ENCODE data around the gene RERE.

Gene RERE

DNA sequence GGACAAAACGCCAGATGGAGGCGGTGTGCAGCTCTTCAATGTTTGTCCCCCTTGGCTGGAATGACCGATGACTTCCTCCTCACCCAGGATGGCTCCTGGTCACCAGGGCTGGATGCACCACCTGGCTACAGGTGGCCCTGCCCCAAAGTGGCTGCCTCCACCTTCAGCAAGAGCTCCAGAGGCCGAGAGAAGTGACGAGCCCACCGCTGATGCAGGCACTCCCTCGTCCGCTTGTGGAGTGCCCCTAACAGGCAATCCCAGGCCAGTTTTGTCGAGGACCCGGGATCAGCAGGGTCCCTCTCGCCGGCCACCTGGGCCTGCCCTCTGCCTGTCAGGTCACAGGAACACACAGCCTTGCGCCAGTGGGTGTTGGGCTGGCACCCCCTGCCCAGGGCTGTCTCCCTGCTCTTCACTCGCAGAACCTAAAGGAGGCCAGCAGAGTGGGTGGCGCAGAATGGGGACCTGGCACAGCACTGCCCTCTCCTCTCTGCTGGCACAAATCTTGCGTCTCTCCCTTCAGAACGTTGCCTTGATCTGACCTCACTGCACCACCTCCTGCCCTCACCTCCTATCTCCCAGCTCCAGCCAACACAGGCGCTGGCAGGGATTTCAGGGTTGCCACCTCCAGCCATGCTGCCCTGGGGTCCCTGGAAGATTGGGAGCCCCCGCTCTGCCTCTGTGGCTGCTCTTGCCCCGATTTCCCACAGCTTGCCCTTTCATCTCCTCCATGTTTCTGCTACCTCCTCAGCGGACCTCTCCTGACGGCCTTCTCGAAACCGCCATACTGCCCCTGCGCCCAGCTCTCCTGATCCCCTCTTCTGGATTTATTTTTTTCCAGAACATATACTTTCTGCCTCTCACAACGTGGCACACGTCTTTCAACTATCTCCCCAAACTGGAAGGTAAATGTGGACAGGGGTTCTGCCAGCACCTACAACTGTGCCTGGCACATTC, 460.9 kb downstream of the RERE start:
- no peak for DNase-seq (ENCODE audit: low read depth)
- TF ChIP-seq, protein P1, sequence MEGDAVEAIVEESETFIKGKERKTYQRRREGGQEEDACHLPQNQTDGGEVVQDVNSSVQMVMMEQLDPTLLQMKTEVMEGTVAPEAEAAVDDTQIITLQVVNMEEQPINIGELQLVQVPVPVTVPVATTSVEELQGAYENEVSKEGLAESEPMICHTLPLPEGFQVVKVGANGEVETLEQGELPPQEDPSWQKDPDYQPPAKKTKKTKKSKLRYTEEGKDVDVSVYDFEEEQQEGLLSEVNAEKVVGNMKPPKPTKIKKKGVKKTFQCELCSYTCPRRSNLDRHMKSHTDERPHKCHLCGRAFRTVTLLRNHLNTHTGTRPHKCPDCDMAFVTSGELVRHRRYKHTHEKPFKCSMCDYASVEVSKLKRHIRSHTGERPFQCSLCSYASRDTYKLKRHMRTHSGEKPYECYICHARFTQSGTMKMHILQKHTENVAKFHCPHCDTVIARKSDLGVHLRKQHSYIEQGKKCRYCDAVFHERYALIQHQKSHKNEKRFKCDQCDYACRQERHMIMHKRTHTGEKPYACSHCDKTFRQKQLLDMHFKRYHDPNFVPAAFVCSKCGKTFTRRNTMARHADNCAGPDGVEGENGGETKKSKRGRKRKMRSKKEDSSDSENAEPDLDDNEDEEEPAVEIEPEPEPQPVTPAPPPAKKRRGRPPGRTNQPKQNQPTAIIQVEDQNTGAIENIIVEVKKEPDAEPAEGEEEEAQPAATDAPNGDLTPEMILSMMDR (IDR thresholded peaks at IDR 0.05; ENCODE audit: insufficient read depth, low read depth, low read length, missing control alignments): no peak
- H3K4me3 ChIP-seq (ENCODE audit: low read depth, low read length): no peak overlapping the region

DNA sequence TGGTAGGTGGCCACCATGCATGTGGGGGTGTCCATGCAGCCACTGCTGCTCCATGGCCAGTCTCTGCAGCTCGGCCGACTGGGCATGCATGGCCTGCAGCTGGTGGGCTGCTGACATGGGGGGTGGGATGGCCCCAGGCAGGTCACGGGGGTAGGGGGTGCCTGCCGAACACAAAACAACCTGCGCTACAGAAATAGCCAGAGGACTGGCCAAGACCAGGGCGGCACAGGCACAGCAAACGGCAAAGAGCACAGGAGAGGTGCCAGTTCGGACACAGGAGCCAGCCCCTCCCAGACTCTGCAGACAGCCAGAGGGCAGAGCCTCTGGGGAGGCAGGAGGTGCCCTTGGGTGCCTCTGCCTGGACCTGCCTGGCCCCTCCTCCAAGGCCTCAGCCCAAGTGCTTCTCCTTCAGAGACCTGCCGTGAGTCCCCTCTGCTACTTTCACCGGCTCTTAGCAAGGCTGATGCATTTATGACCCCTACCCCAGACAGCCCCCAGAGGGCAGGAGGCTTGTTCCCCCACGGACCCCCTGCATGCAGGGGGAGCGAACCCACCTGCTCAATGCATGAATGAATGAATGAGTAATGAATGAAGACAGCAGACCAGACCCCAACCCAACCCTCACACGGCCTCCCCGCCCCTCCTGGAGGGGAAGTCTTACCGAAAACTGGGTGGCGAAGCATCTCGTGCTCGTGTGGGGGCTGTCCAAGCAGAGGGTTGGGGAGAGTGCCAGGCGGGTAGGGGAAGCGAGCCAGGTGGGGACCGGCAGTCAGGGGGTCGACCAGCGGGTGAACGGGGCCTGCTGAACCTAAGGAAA, 461.8 kb downstream of the RERE start:
- no peak overlapping the region for H3K4me3 ChIP-seq (ENCODE audit: low read depth, low read length)
- TF ChIP-seq, protein P1 (IDR thresholded peaks at IDR 0.05; ENCODE audit: insufficient read depth, low read depth, low read length, missing control alignments): no peak
- no peak for DNase-seq (ENCODE audit: low read depth)

DNA sequence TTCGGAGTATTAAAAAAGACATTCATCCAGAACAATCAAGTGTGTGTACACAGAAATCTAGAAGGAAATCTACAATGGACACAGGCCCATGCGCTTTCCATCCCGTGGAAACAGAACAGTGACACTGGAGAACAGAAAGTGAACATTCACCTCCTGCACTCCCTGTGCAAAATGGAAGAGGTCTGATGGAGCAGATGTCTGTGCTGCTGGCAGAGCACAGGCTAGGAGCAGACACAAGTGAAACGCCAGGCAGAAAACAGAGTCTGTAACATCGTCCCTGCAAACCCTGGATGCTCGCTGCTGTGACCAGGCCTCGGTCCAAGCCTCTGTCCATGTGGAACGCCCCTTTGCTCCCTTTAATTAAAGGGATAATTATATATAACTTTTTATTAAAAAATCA, 463.4 kb downstream of the RERE start:
- H3K4me3 ChIP-seq (ENCODE audit: low read depth, low read length): no peak overlapping the region
- TF ChIP-seq, protein P1 (IDR thresholded peaks at IDR 0.05; ENCODE audit: insufficient read depth, low read depth, low read length, missing control alignments): no peak
- no peak for DNase-seq (ENCODE audit: low read depth)

DNA sequence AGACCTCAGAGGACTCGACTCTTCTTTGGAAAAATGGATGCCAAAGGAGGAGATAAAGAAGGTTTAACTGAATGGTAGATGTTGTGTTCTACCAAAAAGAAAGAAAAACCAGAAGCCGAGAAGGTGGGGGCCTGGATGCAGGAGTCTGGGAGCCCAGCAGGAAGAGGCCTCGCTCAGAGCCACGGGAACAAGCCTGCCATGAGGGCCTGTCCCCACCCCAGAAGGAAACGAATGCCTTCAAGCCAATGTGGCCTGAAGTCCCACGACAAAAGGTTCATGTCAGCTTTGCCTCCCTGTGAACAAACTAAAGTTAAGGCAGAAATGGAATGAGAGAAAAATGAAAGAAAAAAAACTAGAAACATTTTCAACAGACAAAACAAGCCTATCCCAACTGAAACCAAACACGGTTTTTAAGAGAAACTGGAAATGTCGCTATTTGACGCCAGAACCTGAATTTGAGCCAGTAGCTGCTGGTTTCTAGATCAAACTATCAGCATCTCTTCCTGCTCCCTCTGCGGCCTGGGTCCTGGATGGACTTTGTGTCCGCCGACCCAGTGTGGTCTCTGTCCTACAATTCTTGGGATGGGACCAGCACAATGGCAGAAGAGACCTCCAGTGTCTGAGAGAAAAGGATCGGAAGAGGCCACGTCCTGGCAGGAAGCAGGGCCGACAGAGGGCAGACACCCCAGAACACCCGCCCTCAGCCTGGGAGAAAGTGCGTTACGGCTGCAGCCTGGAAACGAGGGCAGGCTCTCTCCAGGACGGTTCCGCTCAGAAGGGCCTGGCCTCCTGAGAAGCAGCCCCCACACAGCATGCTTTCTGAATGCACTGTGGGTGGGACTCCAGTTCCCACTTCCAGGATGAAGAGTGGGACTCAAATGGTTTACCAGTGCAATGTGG, 464.3 kb downstream of the RERE start:
- no peak overlapping the region for H3K4me3 ChIP-seq (ENCODE audit: low read depth, low read length)
- TF ChIP-seq, protein P1 (IDR thresholded peaks at IDR 0.05; ENCODE audit: insufficient read depth, low read depth, low read length, missing control alignments): no peak
- DNase-seq (ENCODE audit: low read depth): no peak

DNA sequence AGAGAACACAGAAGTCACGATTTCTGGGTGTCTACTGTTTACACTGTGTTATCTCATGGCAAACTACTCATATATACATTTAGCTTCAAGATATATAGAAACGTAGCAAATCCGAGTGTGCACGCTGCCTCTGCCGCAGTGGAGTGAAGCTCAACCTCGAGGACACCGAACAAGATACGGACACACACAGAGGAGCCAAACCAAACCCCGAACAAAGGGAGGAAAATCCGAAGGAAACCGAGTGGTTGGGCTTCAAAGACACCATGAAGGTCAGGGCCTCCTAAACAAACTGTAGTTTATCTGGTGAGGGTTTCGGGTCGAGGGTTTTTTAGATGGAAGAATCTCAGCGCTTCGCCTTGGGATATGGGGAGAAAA, 465.0 kb downstream of the RERE start:
- no peak for DNase-seq (ENCODE audit: low read depth)
- TF ChIP-seq, protein P1 (IDR thresholded peaks at IDR 0.05; ENCODE audit: insufficient read depth, low read depth, low read length, missing control alignments): no peak
- H3K4me3 ChIP-seq (ENCODE audit: low read depth, low read length): no peak overlapping the region

DNA sequence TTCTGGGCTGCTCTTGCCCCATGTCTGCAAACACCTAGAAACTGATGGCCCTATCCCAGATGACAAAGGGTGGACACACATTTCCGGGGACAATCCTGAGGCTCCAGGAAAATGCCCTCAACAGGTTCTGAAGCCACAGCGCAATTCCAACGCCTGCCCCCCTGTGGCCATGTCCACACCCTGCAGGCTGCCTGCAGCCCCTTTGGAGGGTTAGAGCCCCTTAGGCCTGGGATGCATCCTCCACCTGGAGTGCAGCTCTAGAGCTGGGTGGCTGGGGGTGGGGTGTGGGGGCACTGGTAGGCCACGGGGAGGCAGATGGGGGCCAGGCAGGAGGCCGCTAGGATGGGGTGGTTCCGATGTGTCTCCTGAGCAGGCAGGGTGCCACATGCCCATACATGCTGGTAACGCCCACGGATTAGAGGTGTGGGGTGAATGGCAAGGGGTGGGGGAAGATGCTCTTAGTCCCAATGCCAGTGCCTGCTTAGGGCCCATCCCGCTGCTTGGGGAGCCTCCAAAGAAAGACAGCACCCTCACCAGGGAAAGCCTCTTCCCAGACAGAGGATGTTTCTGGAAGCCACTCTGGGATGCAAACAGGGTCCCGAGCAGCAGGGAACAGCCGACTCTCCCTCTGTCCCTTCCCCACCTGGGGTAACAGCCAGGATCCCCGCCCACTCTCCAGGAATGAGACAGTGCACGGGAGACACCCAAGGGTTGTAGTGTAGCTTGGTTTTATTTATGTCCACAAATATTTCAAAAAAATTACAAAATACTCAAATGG, 465.6 kb downstream of the RERE start:
- DNase-seq (ENCODE audit: low read depth): no peak
- TF ChIP-seq, protein P1 (IDR thresholded peaks at IDR 0.05; ENCODE audit: insufficient read depth, low read depth, low read length, missing control alignments): peak; percentile 46
- no peak overlapping the region for H3K4me3 ChIP-seq (ENCODE audit: low read depth, low read length)
